ENCODE data around the gene ZFAND3.

DNA sequence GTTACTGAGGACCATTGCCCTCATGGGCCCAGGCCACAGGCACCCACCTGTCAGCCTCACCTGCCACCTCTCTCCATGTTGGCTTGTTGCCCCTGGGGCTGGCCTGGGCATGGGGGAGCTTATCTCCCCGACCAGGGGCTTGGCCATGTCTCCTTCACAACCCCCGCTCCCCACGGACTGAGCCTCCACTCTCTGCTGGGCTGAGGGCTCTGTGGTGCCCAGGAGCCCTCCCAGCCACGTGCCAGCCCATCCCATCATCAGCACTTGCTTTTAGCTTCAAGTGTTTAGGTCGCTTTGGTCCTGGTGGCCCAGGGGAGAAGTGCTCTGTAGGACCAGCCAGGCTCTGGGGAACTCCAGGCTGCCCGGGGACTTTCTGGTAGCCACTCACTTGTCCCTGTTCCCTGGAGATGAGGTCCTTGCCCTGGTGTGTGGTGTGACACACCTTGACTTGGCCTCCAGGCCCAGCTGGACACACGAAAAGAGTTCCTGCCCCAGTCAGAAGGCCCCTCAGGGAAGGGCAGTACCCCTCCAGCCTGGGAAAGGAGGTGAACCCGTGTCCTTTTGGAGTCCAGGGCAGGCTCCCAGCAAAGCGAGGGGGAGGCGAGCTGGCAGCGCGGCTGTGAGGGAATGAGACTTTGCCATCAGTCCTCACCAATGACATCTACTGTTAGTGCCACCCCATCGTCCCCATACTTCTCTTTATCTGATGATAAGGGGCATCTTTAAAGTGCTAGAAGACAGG is 352.6 kb downstream of the ZFAND3 start:
- TF ChIP-seq, protein P1, sequence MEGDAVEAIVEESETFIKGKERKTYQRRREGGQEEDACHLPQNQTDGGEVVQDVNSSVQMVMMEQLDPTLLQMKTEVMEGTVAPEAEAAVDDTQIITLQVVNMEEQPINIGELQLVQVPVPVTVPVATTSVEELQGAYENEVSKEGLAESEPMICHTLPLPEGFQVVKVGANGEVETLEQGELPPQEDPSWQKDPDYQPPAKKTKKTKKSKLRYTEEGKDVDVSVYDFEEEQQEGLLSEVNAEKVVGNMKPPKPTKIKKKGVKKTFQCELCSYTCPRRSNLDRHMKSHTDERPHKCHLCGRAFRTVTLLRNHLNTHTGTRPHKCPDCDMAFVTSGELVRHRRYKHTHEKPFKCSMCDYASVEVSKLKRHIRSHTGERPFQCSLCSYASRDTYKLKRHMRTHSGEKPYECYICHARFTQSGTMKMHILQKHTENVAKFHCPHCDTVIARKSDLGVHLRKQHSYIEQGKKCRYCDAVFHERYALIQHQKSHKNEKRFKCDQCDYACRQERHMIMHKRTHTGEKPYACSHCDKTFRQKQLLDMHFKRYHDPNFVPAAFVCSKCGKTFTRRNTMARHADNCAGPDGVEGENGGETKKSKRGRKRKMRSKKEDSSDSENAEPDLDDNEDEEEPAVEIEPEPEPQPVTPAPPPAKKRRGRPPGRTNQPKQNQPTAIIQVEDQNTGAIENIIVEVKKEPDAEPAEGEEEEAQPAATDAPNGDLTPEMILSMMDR (IDR thresholded peaks at IDR 0.05; ENCODE audit: poor library complexity, severe bottlenecking): no peak
- no peak for TF ChIP-seq EZH2 (IDR thresholded peaks at IDR 0.05; ENCODE audit: borderline replicate concordance, insufficient read depth, low read length, poor library complexity, severe bottlenecking)
- TF ChIP-seq MXI1 (conservative IDR thresholded peaks at IDR 0.05; ENCODE audit: poor library complexity, severe bottlenecking): no peak
- TF ChIP-seq POLR2AphosphoS5 (IDR thresholded peaks at IDR 0.05): no peak
- no peak for TF ChIP-seq RAD21 (conservative IDR thresholded peaks at IDR 0.05)
- TF ChIP-seq, protein P2, sequence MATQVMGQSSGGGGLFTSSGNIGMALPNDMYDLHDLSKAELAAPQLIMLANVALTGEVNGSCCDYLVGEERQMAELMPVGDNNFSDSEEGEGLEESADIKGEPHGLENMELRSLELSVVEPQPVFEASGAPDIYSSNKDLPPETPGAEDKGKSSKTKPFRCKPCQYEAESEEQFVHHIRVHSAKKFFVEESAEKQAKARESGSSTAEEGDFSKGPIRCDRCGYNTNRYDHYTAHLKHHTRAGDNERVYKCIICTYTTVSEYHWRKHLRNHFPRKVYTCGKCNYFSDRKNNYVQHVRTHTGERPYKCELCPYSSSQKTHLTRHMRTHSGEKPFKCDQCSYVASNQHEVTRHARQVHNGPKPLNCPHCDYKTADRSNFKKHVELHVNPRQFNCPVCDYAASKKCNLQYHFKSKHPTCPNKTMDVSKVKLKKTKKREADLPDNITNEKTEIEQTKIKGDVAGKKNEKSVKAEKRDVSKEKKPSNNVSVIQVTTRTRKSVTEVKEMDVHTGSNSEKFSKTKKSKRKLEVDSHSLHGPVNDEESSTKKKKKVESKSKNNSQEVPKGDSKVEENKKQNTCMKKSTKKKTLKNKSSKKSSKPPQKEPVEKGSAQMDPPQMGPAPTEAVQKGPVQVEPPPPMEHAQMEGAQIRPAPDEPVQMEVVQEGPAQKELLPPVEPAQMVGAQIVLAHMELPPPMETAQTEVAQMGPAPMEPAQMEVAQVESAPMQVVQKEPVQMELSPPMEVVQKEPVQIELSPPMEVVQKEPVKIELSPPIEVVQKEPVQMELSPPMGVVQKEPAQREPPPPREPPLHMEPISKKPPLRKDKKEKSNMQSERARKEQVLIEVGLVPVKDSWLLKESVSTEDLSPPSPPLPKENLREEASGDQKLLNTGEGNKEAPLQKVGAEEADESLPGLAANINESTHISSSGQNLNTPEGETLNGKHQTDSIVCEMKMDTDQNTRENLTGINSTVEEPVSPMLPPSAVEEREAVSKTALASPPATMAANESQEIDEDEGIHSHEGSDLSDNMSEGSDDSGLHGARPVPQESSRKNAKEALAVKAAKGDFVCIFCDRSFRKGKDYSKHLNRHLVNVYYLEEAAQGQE (IDR thresholded peaks at IDR 0.05; ENCODE audit: borderline replicate concordance): no peak
- TF ChIP-seq SMC3 (conservative IDR thresholded peaks at IDR 0.05; ENCODE audit: poor library complexity): no peak
- TF ChIP-seq EP300 (conservative IDR thresholded peaks at IDR 0.05; ENCODE audit: poor library complexity, severe bottlenecking): no peak
- no peak for TF ChIP-seq TAF1 (IDR thresholded peaks at IDR 0.05; ENCODE audit: low read depth)

Measured in neural cell (in vitro differentiated cells).